Activated naive CD8-positive, alpha-beta T cell treated with anti-CD3 and anti-CD28 coated beads, Interleukin-2, amount 50 U/mL, for 24 hours (primary cell): ENCODE data around the gene THADA.
"Not testable (repeated sequence)": the region's sequence is repeated elsewhere in the genome, so short reads cannot be mapped to it uniquely, and the experiment has no call there.

Source experiments
- ATAC-seq: fragments of 150-1000 bp; cut with Tn5 transposase; one replicate; pipeline ENCODE4 v1.10.0; 2021
- DNase-seq: peaks from one replicate; pipeline ENCODE4 v3.0.0; 2021
- H3K27ac Mint-ChIP-seq: one replicate; pipeline ENCODE4 v1.8.0; 2021; ENCODE audit warnings: mild to moderate bottlenecking, mixed read lengths
- H3K27me3 Mint-ChIP-seq: one replicate; pipeline ENCODE4 v1.8.0; 2021; ENCODE audit warnings: mixed read lengths
- H3K36me3 Mint-ChIP-seq: one replicate; pipeline ENCODE4 v1.8.0; 2021; ENCODE audit warnings: low read depth, mixed read lengths
- H3K4me1 Mint-ChIP-seq: one replicate; pipeline ENCODE4 v1.8.0; 2021; ENCODE audit warnings: mixed read lengths
- H3K4me3 Mint-ChIP-seq: one replicate; pipeline ENCODE4 v1.8.0; 2021; ENCODE audit warnings: mild to moderate bottlenecking, moderate library complexity, mixed read lengths
- H3K9me3 Mint-ChIP-seq: one replicate; pipeline ENCODE4 v1.8.0; 2021; ENCODE audit warnings: mixed read lengths

The THADA gene

GRCh38 chr2:43595603-43596412 is at the start of gene THADA:
TSS of gene THADA (minus strand) at chr2:43596038. CDS start at chr2:43592392, 3,646 bp downstream.
- H3K9me3 Mint-ChIP-seq: no peaks in the 10 kb centered on the region
- peak; percentile 98 for DNase-seq
- H3K27ac Mint-ChIP-seq: peak within 1 kb of the TSS; percentile 96
- peak; percentile 99 for ATAC-seq
- H3K27me3 Mint-ChIP-seq: peaks cover 6% of the 10 kb centered on the region
- H3K36me3 Mint-ChIP-seq: peaks cover 13% of the 10 kb centered on the region
- peaks cover 37% of the 10 kb centered on the region for H3K4me1 Mint-ChIP-seq
- peak within 1 kb of the TSS; percentile 97 for H3K4me3 Mint-ChIP-seq

GRCh38 chr2:43643680-43644079 is 47.8 kb upstream of the THADA start:
- ATAC-seq (no peak), DNase-seq (no peak)
- Mint-ChIP-seq H3K4me3 (no peak overlapping the region), H3K9me3 (peaks cover 5% of the 10 kb centered on the region), H3K27ac (no peak overlapping the region), H3K27me3 (peaks cover 4% of the 10 kb centered on the region), H3K4me1 (no peaks in the 10 kb centered on the region), H3K36me3 (peaks cover 3% of the 10 kb centered on the region)

- no peak for DNase-seq
- peaks cover 3% of the 10 kb centered on the region for H3K36me3 Mint-ChIP-seq
- peaks cover 6% of the 10 kb centered on the region for H3K4me1 Mint-ChIP-seq
- no peak overlapping the region for H3K27ac Mint-ChIP-seq
- H3K4me3 Mint-ChIP-seq: no peak overlapping the region
- H3K27me3 Mint-ChIP-seq: peaks cover 9% of the 10 kb centered on the region
- no peak for ATAC-seq
- H3K9me3 Mint-ChIP-seq: peaks cover 5% of the 10 kb centered on the region
These were observed 46.5 kb upstream of the THADA start for GRCh38 chr2:43642363-43642762.

- DNase-seq: peak; percentile 95
- H3K4me1 Mint-ChIP-seq: peaks cover 14% of the 10 kb centered on the region
- H3K9me3 Mint-ChIP-seq: peaks cover 5% of the 10 kb centered on the region
- peak within 1 kb of the TSS; percentile 33 for H3K27ac Mint-ChIP-seq
- peak; percentile 100 for ATAC-seq
- H3K4me3 Mint-ChIP-seq: peak within 1 kb of the TSS; percentile 81
- H3K27me3 Mint-ChIP-seq: peaks cover 34% of the 10 kb centered on the region
- peaks cover 3% of the 10 kb centered on the region for H3K36me3 Mint-ChIP-seq
These were observed 41.4 kb upstream of the THADA start, which contains the start of gene PLEKHH2 for GRCh38 chr2:43637030-43637803. TSS of gene PLEKHH2 (plus strand) at chr2:43637260. CDS start at chr2:43644674, 7,414 bp downstream.

GRCh38 chr2:43636621-43637020 is 40.8 kb upstream of the THADA start:
- peaks cover 14% of the 10 kb centered on the region for H3K4me1 Mint-ChIP-seq
- H3K27ac Mint-ChIP-seq: peak overlapping the region; percentile 33
- H3K36me3 Mint-ChIP-seq: peaks cover 3% of the 10 kb centered on the region
- peaks cover 5% of the 10 kb centered on the region for H3K9me3 Mint-ChIP-seq
- DNase-seq: peak; percentile 8
- H3K4me3 Mint-ChIP-seq: peak overlapping the region; percentile 81
- H3K27me3 Mint-ChIP-seq: peaks cover 39% of the 10 kb centered on the region
- no peak for ATAC-seq

- ATAC-seq, DNase-seq, H3K27ac Mint-ChIP-seq, H3K9me3 Mint-ChIP-seq, H3K36me3 Mint-ChIP-seq: not testable (repeated sequence)
- H3K4me1 Mint-ChIP-seq: peaks cover 14% of the 10 kb centered on the region
- H3K4me3 Mint-ChIP-seq: peak overlapping the region; percentile 81
- H3K27me3 Mint-ChIP-seq: peaks cover 39% of the 10 kb centered on the region
These were observed 40.3 kb upstream of the THADA start for GRCh38 chr2:43636153-43636552.

GRCh38 chr2:43634604-43635306 is 38.9 kb upstream of the THADA start:
- Mint-ChIP-seq H3K36me3 (peaks cover 3% of the 10 kb centered on the region), H3K4me1 (peaks cover 14% of the 10 kb centered on the region), H3K27ac (no peak overlapping the region), H3K27me3 (peaks cover 40% of the 10 kb centered on the region), H3K4me3 (no peak overlapping the region), H3K9me3 (peaks cover 5% of the 10 kb centered on the region)
- ATAC-seq (no peak), DNase-seq (no peak)

- ATAC-seq (no peak), DNase-seq (no peak)
- H3K36me3 Mint-ChIP-seq: no peaks in the 10 kb centered on the region
- H3K4me1 Mint-ChIP-seq: peaks cover 7% of the 10 kb centered on the region
- H3K27ac Mint-ChIP-seq: no peak overlapping the region
- H3K9me3 Mint-ChIP-seq: no peaks in the 10 kb centered on the region
- no peak overlapping the region for H3K4me3 Mint-ChIP-seq
- peaks cover 32% of the 10 kb centered on the region for H3K27me3 Mint-ChIP-seq
These were observed 35.9 kb upstream of the THADA start for GRCh38 chr2:43631618-43632317.

GRCh38 chr2:43622931-43623451 is 27.2 kb upstream of the THADA start:
- H3K4me1 Mint-ChIP-seq: no peaks in the 10 kb centered on the region
- H3K27me3 Mint-ChIP-seq: peaks cover 18% of the 10 kb centered on the region
- no peaks in the 10 kb centered on the region for H3K36me3 Mint-ChIP-seq
- no peak for DNase-seq
- H3K4me3 Mint-ChIP-seq: no peak overlapping the region
- no peaks in the 10 kb centered on the region for H3K9me3 Mint-ChIP-seq
- no peak overlapping the region for H3K27ac Mint-ChIP-seq
- no peak for ATAC-seq

GRCh38 chr2:43619511-43619910 is 23.7 kb upstream of the THADA start:
- no peaks in the 10 kb centered on the region for H3K4me1 Mint-ChIP-seq
- no peaks in the 10 kb centered on the region for H3K36me3 Mint-ChIP-seq
- no peak for DNase-seq

GRCh38 chr2:43616967-43617680 is 21.3 kb upstream of the THADA start:
- ATAC-seq (no peak), DNase-seq (no peak)
- H3K9me3 Mint-ChIP-seq: no peaks in the 10 kb centered on the region
- peaks cover 2% of the 10 kb centered on the region for H3K4me1 Mint-ChIP-seq
- H3K27me3 Mint-ChIP-seq: peaks cover 13% of the 10 kb centered on the region
- H3K27ac Mint-ChIP-seq: no peak overlapping the region
- no peaks in the 10 kb centered on the region for H3K36me3 Mint-ChIP-seq
- no peak overlapping the region for H3K4me3 Mint-ChIP-seq

More at GRCh38 chr2:43619511-43619910, 23.7 kb upstream of the THADA start:
- Mint-ChIP-seq H3K9me3 (no peaks in the 10 kb centered on the region), H3K27ac (no peak overlapping the region), H3K27me3 (peaks cover 22% of the 10 kb centered on the region), H3K4me3 (no peak overlapping the region)
- ATAC-seq: no peak

GRCh38 chr2:43612944-43613343 is 17.1 kb upstream of the THADA start:
- Mint-ChIP-seq H3K36me3 (no peaks in the 10 kb centered on the region), H3K4me1 (peaks cover 2% of the 10 kb centered on the region), H3K27me3 (peaks cover 4% of the 10 kb centered on the region), H3K4me3 (no peak overlapping the region), H3K27ac (no peak overlapping the region), H3K9me3 (no peaks in the 10 kb centered on the region)
- DNase-seq (no peak), ATAC-seq (no peak)
